Smooth muscle cell (in vitro differentiated cells): ENCODE data around the gene ZC3H7B. TPM values are rescaled to one million over a fixed set of nuclear protein-coding genes. Genes with fewer than 3 reads are reported as not detected.

Experiments used
- DNase-seq: peaks from one replicate; lab custom pipeline; 2025; ENCODE audit not compliant: unreplicated experiment; lab: John Stamatoyannopoulos, UW
- H2AFZ ChIP-seq: fragments of 200-600 bp; sonication (generic); 2 replicates; pipeline ENCODE4 v1.6.0; 2016; ENCODE audit warnings: antibody characterized with exemption, low read depth, mild to moderate bottlenecking
- H3F3A ChIP-seq: fragments of 200-600 bp; sonication (generic); 2 replicates; pipeline ENCODE4 v1.6.0; 2017; ENCODE audit warnings: antibody characterized with exemption, low read depth
- H3K27ac ChIP-seq: fragments of 200-600 bp; sonication (generic); 2 replicates; pipeline ENCODE4 v1.5.1; 2016; ENCODE audit warnings: low read depth, mild to moderate bottlenecking
- H3K27me3 ChIP-seq: fragments of 200-600 bp; sonication (generic); 2 replicates; pipeline ENCODE4 v1.6.1; 2016; ENCODE audit warnings: low read depth, mild to moderate bottlenecking
- H3K36me3 ChIP-seq: fragments of 200-600 bp; sonication (generic); 2 replicates; pipeline ENCODE4 v1.5.1; 2016; ENCODE audit warnings: low read depth
- H3K4me1 ChIP-seq: fragments of 200-600 bp; sonication (generic); 2 replicates; pipeline ENCODE4 v1.5.1; 2016; ENCODE audit warnings: low read depth
- H3K4me2 ChIP-seq: fragments of 200-600 bp; sonication (generic); 2 replicates; pipeline ENCODE4 v1.6.0; 2016; ENCODE audit warnings: mild to moderate bottlenecking
- H3K4me3 ChIP-seq: fragments of 200-600 bp; sonication (generic); 2 replicates; pipeline ENCODE4 v1.5.1; 2016; ENCODE audit warnings: mild to moderate bottlenecking
- H3K79me2 ChIP-seq: fragments of 200-600 bp; sonication (generic); 2 replicates; pipeline ENCODE4 v1.6.0; 2016; ENCODE audit warnings: low read depth, mild to moderate bottlenecking
- H3K9ac ChIP-seq: fragments of 200-600 bp; sonication (generic); 2 replicates; pipeline ENCODE4 v1.6.0; 2016; ENCODE audit warnings: low read depth
- H3K9me3 ChIP-seq: fragments of 200-600 bp; sonication (generic); replicated peaks from 2 replicates; pipeline ENCODE4 v1.5.1; 2016; ENCODE audit warnings: low read depth
- H4K20me1 ChIP-seq: fragments of 200-600 bp; sonication (generic); 2 replicates; pipeline ENCODE4 v1.6.0; 2016; ENCODE audit warnings: low read depth
- CTCF ChIP-seq: fragments of 200-600 bp; sonication (generic); IDR thresholded peaks from 2 replicates; pipeline ENCODE4 v1.5.1; 2017; ENCODE audit warnings: borderline replicate concordance, mild to moderate bottlenecking, antibody characterized with exemption; ENCODE audit not compliant: insufficient read depth, poor library complexity, severe bottlenecking
- WGBS: methylation state at CpG from one replicate; pipeline ENCODE4 v1.1.7; 2016; ENCODE audit warnings: low lambda C conversion rate; 5-methylcytosine and 5-hydroxymethylcytosine counted together
- polyA plus RNA-seq: library from polyadenylated mRNA; unstranded; fragments of >200 nt; fragmentation: Nextera tagmentation; extraction: Ambion mirVana; gene quantifications from 2 replicates; pipeline ENCODE4 v1.2.1, GENCODE V29; 2016
- total RNA-seq: library from RNA; depleted of rRNA; stranded (reverse); fragments of >200 nt; gene quantifications from 2 replicates; pipeline ENCODE4 v1.2.3, GENCODE V29; 2014

Gene ZC3H7B
- total and polyA plus RNA-seq, 2 experiments from 2014 or later: 3.7 to 20.6 TPM

GRCh38 chr22:41387341-41387740 lies 86.0 kb downstream of the ZC3H7B start:
- TF ChIP-seq CTCF: no peak
- 97% methylated on average over 7 of the region's 7 CpGs for WGBS
- H3F3A ChIP-seq: no peaks in the 10 kb centered on the region

GRCh38 chr22:41394012-41394356 lies 92.7 kb downstream of the ZC3H7B start:
- Histone ChIP-seq H3K27me3 (no peaks in the 10 kb centered on the region), H3K9me3 (no peaks in the 10 kb centered on the region), H2AFZ (no peak overlapping the region), H3K4me1 (no peaks in the 10 kb centered on the region), H3K79me2 (no peaks in the 10 kb centered on the region), H4K20me1 (no peaks in the 10 kb centered on the region), H3K4me3 (no peak overlapping the region), H3K4me2 (no peak overlapping the region), H3K36me3 (no peaks in the 10 kb centered on the region), H3K27ac (no peak overlapping the region), H3K9ac (no peak overlapping the region), H3F3A (no peaks in the 10 kb centered on the region)
- TF ChIP-seq CTCF: no peak
- DNase-seq: no peak
- WGBS: 96% methylated on average over 11 of the region's 11 CpGs

More at GRCh38 chr22:41387341-41387740, 86.0 kb downstream of the ZC3H7B start:
- Histone ChIP-seq H3K9ac (no peak overlapping the region), H3K27ac (no peak overlapping the region), H3K79me2 (no peaks in the 10 kb centered on the region), H3K4me2 (no peak overlapping the region), H3K36me3 (no peaks in the 10 kb centered on the region), H3K27me3 (no peaks in the 10 kb centered on the region), H3K9me3 (no peaks in the 10 kb centered on the region), H3K4me1 (peaks cover 10% of the 10 kb centered on the region), H4K20me1 (peaks cover 15% of the 10 kb centered on the region), H3K4me3 (no peak overlapping the region), H2AFZ (no peak overlapping the region)
- DNase-seq: no peak

GRCh38 chr22:41395531-41396240 lies 94.4 kb downstream of the ZC3H7B start:
- WGBS: 98% methylated on average over 37 of the region's 37 CpGs

More at GRCh38 chr22:41395531-41396240, 94.4 kb downstream of the ZC3H7B start:
- no peaks in the 10 kb centered on the region for H3K4me1 ChIP-seq
- no peaks in the 10 kb centered on the region for H4K20me1 ChIP-seq
- no peak for TF ChIP-seq CTCF
- H3K27ac ChIP-seq: no peak overlapping the region
- DNase-seq: no peak
- H3F3A ChIP-seq: no peaks in the 10 kb centered on the region
- no peak overlapping the region for H3K4me2 ChIP-seq
- no peaks in the 10 kb centered on the region for H3K27me3 ChIP-seq
- H3K9me3 ChIP-seq: no peaks in the 10 kb centered on the region
- no peaks in the 10 kb centered on the region for H3K79me2 ChIP-seq
- H3K9ac ChIP-seq: no peak overlapping the region
- no peak overlapping the region for H3K4me3 ChIP-seq
- H2AFZ ChIP-seq: no peak overlapping the region
- H3K36me3 ChIP-seq: no peaks in the 10 kb centered on the region
